IPS DF 6.9 (cell line): ENCODE data around the gene DLL4.
"Not testable (repeated sequence)": the region's sequence is repeated elsewhere in the genome, so short reads cannot be mapped to it uniquely, and the experiment has no call there.

ENCODE experiments used
- DNase-seq: peaks from one replicate; pipeline ENCODE4 v3.0.0-alpha.2; 2013; ENCODE audit warnings: low read depth, low spot score
- H3K27ac ChIP-seq: one replicate; pipeline ENCODE4 v1.5.1; 2013; ENCODE audit warnings: low read length, control low read depth
- H3K27me3 ChIP-seq: 2 replicates; pipeline ENCODE4 v1.6.1; 2013; ENCODE audit warnings: mild to moderate bottlenecking, low read length; ENCODE audit not compliant: control insufficient read depth, insufficient read depth
- H3K36me3 ChIP-seq: 2 replicates; pipeline ENCODE4 v1.6.1; 2013; ENCODE audit warnings: low read length; ENCODE audit not compliant: control insufficient read depth, insufficient read depth
- H3K4me1 ChIP-seq: 2 replicates; pipeline ENCODE4 v1.6.1; 2013; ENCODE audit warnings: low read length; ENCODE audit not compliant: control insufficient read depth, insufficient read depth
- H3K4me3 ChIP-seq: 2 replicates; pipeline ENCODE4 v1.5.1; 2013; ENCODE audit warnings: mild to moderate bottlenecking, low read length
- H3K9me3 ChIP-seq: 2 replicates; pipeline ENCODE4 v1.6.1; 2013; ENCODE audit warnings: low read length, inconsistent platforms; ENCODE audit not compliant: control insufficient read depth, insufficient read depth
- WGBS: extraction: QIAGEN DNeasy Blood & Tissue Kit; methylation state at CpG from one replicate; pipeline ENCODE4 v1.1.7; 2013; ENCODE audit warnings: mixed read lengths, missing lambda C conversion rate; ENCODE audit not compliant: insufficient read length, insufficient coverage; 5-methylcytosine and 5-hydroxymethylcytosine counted together

Gene DLL4

GRCh38 chr15:40962317-40962716, 33.2 kb downstream of the DLL4 start:
- H3K4me3 ChIP-seq, H3K4me1 ChIP-seq, DNase-seq, H3K9me3 ChIP-seq, H3K36me3 ChIP-seq, H3K27ac ChIP-seq, H3K27me3 ChIP-seq: not testable (repeated sequence)
- no CpG with 5 or more reads among the region's 14 CpGs for WGBS

DNA sequence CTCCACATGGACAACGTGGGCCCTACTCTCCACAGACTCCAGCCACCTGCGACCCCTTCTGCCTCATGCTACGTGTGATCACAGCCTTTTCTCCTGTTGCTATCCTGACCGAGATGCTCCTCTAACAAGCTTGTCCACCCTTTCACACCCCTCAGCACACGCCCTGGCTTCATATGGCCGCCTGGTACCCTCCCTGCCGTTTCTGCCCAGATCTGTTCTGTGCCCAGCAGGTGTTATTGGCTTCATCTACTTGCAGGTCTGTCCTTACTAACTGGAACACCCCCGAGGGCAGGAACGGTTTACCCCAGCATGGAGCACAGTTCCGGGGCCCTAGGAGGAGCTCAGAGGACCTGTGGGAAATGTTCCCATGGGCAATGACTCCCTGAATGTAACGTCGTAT, 34.1 kb downstream of the DLL4 start:
- WGBS: no CpG with 5 or more reads among the region's 12 CpGs
- Histone ChIP-seq H3K9me3 (no peaks in the 10 kb centered on the region), H3K36me3 (no peaks in the 10 kb centered on the region), H3K27me3 (no peaks in the 10 kb centered on the region), H3K4me1 (peaks cover 4% of the 10 kb centered on the region), H3K27ac (no peak overlapping the region), H3K4me3 (no peak overlapping the region)
- no peak for DNase-seq

- H3K9me3 ChIP-seq: no peaks in the 10 kb centered on the region
- no peak for DNase-seq
- H3K4me1 ChIP-seq: peaks cover 4% of the 10 kb centered on the region
- no peaks in the 10 kb centered on the region for H3K36me3 ChIP-seq
- no CpG with 5 or more reads among the region's 8 CpGs for WGBS
- no peak overlapping the region for H3K27ac ChIP-seq
- H3K27me3 ChIP-seq: no peaks in the 10 kb centered on the region
- no peak overlapping the region for H3K4me3 ChIP-seq
These were observed 34.9 kb downstream of the DLL4 start for GRCh38 chr15:40964006-40964405.

GRCh38 chr15:40964634-40965033, 35.5 kb downstream of the DLL4 start:
- no CpG with 5 or more reads among the region's 13 CpGs for WGBS
- Histone ChIP-seq H3K9me3 (no peaks in the 10 kb centered on the region), H3K27me3 (no peaks in the 10 kb centered on the region), H3K27ac (no peak overlapping the region), H3K4me3 (no peak overlapping the region), H3K36me3 (no peaks in the 10 kb centered on the region), H3K4me1 (peaks cover 4% of the 10 kb centered on the region)
- DNase-seq: no peak

DNA sequence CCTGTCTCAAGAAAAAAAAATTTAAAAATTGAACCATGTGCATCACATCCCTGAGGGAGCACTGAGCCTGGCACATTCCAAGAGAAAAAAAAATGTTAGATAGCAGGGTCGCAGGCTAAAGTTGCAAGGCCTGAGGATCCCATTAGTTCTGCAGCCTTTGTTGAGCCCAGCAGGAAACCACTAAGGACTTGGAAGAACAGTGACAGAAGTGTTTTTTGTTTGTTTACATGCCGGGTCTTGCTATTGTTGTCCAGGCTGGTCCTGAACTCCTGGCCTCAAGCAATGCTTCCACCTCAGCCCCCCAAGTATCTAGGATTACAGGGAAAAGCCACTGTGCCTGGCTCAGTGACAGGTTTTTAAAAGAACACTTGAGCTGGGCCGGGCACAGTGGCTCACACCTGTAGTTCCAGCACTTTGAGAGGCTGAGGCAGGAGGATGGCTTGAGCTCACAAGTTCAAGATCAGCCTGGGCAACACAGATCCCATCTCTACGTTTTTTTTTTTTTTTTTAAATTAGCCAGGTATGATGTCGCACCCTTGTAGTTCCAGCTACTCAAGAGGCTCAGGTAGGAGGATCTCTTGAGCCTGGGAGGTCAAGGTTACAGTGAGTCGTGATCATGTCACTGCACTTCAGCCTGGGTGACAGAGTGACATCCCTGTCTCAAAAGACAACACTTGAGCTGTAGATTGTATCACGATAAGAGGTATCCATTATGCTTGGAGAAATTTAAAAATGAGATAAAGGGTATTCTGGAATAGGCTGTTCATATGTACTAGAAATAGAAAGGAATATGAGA, 39.3 kb downstream of the DLL4 start:
- no peak for DNase-seq
- Histone ChIP-seq H3K9me3 (no peaks in the 10 kb centered on the region), H3K27me3 (no peaks in the 10 kb centered on the region), H3K36me3 (no peaks in the 10 kb centered on the region), H3K4me1 (peaks cover 5% of the 10 kb centered on the region; the same call in 1 of the 2 replicates), H3K4me3 (no peak overlapping the region), H3K27ac (no peak overlapping the region)
- no CpG with 5 or more reads among the region's 7 CpGs for WGBS

DNA sequence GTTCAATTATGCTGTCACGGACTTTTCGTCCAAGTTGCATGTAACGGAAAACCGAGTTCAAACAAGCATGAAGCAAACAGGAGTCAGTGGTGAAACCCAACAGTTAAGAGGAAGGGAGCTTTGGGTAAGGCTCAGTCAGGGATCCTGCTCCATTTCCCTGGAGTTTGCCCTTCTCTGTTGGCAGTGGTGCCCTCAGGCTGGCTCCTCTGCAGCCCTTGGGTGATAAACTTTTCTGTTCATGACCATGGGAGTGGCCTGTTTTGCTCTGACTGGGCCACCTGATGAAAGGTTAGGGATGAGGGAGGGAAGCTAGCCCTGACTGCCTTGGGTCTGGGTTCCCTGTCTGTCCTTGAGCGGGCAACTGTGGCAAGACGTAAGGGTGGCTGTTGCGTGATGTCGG, 40.2 kb downstream of the DLL4 start:
- no CpG with 5 or more reads among the region's 8 CpGs for WGBS
- Histone ChIP-seq H3K4me1 (peaks cover 5% of the 10 kb centered on the region; the same call in 1 of the 2 replicates), H3K36me3 (no peaks in the 10 kb centered on the region), H3K27me3 (no peaks in the 10 kb centered on the region), H3K4me3 (no peak overlapping the region), H3K9me3 (no peaks in the 10 kb centered on the region), H3K27ac (no peak overlapping the region)
- no peak for DNase-seq

GRCh38 chr15:40974879-40975278, 45.7 kb downstream of the DLL4 start:
- Histone ChIP-seq H3K27ac (no peak overlapping the region), H3K27me3 (no peaks in the 10 kb centered on the region), H3K9me3 (no peaks in the 10 kb centered on the region), H3K36me3 (peaks cover 13% of the 10 kb centered on the region; the same call in 1 of the 2 replicates), H3K4me1 (peaks cover 3% of the 10 kb centered on the region; the same call in 1 of the 2 replicates), H3K4me3 (no peak overlapping the region)
- no CpG with 5 or more reads among the region's 4 CpGs for WGBS
- no peak for DNase-seq

GRCh38 chr15:40976819-40977218, 47.7 kb downstream of the DLL4 start:
- Histone ChIP-seq H3K36me3 (peaks cover 27% of the 10 kb centered on the region; the same call in 1 of the 2 replicates), H3K27me3 (no peaks in the 10 kb centered on the region), H3K4me1 (peaks cover 3% of the 10 kb centered on the region; the same call in 1 of the 2 replicates), H3K9me3 (no peaks in the 10 kb centered on the region), H3K4me3 (no peak overlapping the region), H3K27ac (no peak overlapping the region)
- DNase-seq: no peak
- no CpG with 5 or more reads among the region's 7 CpGs for WGBS

GRCh38 chr15:40978141-40978540, 49.0 kb downstream of the DLL4 start:
- Histone ChIP-seq H3K27ac (no peak overlapping the region), H3K9me3 (no peaks in the 10 kb centered on the region), H3K36me3 (peaks cover 35% of the 10 kb centered on the region), H3K4me3 (no peak overlapping the region), H3K27me3 (no peaks in the 10 kb centered on the region), H3K4me1 (no peaks in the 10 kb centered on the region)
- no CpG with 5 or more reads among the region's 2 CpGs for WGBS
- DNase-seq: no peak

DNA sequence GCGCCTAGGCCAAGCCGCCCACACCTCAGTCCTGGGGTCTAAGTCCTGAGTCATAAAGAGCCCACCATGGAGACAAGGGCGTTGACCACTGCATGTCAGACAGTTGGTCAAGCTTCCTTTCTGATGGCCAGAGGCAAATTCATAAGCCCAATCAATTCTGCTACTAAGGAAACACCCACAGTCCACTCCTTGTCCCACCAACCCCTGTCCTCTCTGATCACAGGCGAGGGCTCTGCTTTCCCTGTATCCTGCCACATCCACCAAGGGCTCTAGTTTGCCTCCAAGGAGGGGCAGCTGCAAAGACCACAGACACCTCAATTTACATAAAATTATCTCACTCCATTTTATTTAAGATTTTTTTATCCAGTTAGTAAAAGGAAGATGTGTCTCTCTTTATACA, 49.4 kb downstream of the DLL4 start:
- no peaks in the 10 kb centered on the region for H3K27me3 ChIP-seq
- H3K36me3 ChIP-seq: peaks cover 36% of the 10 kb centered on the region
- H3K4me3 ChIP-seq: no peak overlapping the region
- no peaks in the 10 kb centered on the region for H3K9me3 ChIP-seq
- DNase-seq: no peak
- H3K4me1 ChIP-seq: no peaks in the 10 kb centered on the region
- H3K27ac ChIP-seq: no peak overlapping the region
- no CpG with 5 or more reads among the region's 4 CpGs for WGBS

- H3K4me1 ChIP-seq: no peaks in the 10 kb centered on the region
- no CpG with 5 or more reads among the region's 3 CpGs for WGBS
- H3K36me3 ChIP-seq: peaks cover 42% of the 10 kb centered on the region
- H3K27ac ChIP-seq: no peak overlapping the region
- H3K9me3 ChIP-seq: no peaks in the 10 kb centered on the region
- H3K4me3 ChIP-seq: no peak overlapping the region
- H3K27me3 ChIP-seq: no peaks in the 10 kb centered on the region
- DNase-seq: no peak
These were observed 52.0 kb downstream of the DLL4 start for GRCh38 chr15:40981186-40981585.
